D341Med (cell line): ENCODE data around the gene ITIH1.

Source experiments
- DNase-seq: peaks from one replicate; pipeline ENCODE4 v3.0.0; 2012; ENCODE audit warnings: low spot score

ITIH1 gene

DNA sequence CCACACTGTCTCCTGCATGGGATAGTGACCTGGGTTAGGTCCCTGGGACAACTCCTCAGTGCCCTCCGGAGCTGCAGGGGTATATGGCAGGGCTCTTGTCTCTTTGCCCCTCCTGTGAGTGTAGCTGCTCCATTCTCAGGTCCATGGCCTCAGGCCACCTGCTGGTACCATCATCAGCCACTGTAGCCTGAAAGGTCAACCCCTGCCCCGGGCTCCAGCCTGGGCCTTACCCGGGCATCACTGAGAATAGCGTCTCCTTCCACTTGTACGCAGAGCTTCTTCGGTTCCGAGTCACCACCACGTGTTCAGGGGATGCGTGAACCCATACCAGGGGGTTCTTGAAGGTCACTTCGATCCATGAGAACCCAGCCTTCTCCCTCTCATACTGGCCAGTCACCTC is 39.3 kb downstream of the ITIH1 start:
- no peak for DNase-seq

DNA sequence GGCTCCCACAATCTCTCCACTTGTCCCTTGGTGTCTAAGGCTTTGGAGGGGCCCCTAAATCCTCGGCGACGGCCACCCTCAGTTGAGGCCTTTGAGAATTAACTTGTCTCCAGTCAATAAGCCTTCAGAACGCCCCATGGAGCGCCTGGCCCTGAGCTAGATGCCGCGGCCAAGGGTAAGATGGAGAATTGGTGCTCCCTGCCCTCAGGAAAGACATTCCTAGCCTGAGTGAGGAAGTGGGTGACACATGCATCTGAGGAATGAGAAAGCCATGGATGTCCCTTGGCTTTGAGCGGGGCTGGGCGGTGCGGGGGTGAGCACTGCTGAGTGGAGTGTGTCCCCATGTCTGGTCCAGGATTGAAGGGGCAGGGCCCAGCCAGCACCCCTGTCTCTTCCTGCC is 39.8 kb downstream of the ITIH1 start:
- DNase-seq: no peak

DNA sequence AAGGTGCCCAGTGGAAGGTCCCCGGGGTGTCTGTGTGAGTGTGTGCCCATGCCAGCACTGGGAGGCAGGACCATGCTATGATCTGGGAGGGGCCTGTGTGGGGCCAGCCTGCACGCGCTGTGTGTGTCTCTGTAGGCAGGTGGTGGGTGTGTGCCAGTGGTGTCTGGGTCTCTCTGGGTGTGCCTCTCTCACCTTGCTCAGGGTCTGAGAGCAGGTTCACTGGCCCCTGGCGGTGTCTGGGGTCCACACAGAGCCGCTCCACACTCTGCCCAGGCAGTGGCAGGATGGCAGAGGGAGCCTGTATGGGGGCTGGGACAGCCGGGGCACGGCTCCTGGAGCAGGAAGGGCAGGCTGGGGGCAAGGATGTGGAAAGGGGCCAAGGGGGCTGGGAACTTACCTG is 40.5 kb downstream of the ITIH1 start:
- DNase-seq: no peak

DNA sequence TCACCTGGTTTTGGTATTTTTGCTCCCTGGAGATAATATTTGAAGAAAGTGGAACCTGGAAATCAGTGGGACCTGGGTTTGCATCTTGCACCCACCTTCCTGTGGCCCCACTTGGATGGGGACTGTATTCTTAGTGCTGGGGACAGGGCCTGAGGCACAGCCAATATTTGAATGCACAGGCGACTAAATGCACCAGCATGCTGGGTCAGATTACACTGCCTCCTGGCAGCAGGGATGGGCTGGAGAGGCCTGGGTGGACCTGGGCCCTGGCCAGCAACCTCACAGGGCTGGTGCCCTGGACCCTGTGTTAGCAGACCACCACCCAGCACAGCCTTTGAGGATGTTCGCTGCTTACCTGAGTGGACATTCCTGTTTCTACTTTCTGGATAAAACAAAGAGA is 42.5 kb downstream of the ITIH1 start:
- DNase-seq: no peak

DNA sequence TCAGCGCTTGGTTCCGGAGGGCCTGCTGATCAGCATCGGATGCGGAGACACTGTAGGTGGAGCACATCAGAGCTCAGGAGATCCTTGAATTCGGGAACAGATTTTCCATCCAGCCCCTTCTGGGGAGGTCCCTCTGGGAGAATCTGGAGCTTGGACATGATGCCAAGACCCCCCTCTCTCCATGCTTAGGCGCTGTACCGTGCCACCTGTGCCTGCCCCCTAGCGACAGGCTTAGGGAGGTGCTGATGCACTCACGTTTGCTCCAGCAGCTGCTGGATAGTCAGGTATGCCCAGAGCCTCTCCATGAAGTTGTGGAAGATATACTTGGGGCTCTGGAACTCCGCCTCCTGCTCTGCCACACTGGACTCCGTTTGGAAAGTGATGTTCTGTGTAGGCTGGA is 43.3 kb downstream of the ITIH1 start:
- peak; percentile 77 for DNase-seq

DNA sequence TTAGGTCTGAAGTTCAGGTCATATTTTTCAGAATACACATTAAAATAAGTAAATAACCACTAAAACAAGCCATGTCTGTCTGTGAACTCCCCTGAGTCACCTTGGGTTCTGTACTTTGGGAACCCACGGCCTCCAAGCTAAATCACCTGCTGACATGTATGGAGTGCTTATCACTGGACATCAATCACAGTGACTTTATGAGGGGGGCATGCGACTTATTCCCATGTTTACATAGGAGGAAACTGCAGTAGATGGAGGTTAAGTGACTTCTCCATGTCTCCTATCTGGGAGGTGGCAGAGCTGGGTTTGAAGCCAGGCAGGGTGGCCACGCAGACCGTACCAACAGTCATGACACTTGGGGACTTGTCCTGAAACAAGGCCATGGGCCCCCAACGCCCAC is 45.0 kb downstream of the ITIH1 start:
- DNase-seq: no peak

DNA sequence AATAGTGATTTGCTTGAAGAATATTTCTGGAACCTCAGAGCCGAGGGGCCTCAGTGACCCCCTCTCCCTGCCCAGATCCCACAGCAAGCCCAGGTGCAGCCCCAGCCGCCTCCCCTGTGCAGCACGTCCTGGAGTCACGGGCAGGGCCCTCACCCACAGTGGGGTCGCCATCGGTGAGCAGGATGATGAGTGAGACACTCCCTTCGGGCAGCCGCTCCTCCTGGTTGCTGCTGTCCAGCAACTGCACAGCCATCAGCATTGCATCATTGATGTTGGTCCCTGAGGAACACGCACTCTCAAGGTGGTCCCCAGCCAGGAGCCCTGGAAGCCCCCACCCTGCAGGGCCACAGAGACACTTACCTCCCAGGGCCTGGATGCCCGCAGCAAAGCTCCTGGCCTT is 46.6 kb downstream of the ITIH1 start:
- DNase-seq: no peak

DNA sequence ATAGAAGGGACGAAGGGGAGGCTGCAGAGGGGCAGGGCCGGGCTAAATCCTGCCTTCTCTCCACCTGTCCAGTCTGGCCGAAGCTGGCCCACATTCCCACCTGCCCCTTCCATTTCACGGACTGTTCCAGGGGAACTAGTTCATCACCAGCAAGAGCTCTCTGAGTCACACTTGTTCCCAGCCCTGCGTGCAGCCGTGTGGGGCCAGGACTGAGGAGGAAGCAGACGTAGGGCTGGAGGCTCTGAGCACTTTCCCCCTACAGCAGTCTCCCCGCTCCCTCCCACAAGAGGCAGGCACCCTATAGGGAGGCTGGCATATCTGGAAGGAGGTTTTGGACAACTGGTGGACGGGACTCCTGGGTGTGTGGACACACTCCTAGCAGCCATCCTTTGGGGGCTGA is 50.0 kb downstream of the ITIH1 start:
- DNase-seq: no peak

DNA sequence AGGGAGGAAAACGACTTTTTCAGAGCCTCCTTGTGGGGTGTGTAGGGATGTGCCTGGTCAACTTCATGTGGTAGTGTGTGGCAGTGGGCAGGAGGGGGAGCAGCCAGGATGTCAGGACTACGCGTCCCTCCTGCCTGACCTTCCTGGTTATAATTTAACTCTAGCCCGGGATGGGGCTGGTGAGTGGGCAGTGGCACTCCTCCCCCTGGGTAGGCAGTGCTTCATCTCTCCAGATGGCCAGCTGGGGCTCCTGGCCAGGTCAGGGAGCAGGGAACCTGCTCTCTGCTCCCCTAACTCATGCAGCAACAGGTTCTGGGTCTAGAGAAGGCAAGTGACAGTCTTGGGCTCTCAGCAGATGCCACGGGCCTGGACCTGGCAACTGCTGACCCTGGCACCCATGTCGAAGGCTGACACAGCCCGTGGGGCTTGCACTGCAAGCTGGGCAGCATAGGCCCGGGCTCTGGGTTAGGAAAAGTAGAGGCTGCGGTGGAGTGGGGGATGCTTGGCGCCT is 50.5 kb downstream of the ITIH1 start:
- DNase-seq: no peak

DNA sequence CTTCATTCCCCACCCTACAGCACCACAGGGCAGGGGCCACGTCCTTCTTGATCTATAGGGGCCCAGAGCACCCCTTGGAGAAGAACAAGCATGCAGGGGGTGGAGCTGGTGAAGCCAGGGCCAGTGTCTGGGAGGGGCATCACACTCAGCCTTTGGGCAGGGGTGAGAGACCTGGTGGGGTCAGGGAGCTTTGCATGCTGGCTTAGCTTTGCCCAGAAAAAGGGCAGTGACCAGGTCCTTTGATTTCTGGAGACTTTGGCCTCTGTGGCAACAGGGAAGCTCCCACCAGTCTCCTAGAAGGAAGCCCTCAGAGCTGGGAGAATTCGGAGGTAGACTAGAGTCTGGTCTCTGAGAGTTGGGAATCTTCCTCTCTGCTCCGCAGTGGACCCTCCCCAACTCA is 52.1 kb downstream of the ITIH1 start:
- no peak for DNase-seq

DNA sequence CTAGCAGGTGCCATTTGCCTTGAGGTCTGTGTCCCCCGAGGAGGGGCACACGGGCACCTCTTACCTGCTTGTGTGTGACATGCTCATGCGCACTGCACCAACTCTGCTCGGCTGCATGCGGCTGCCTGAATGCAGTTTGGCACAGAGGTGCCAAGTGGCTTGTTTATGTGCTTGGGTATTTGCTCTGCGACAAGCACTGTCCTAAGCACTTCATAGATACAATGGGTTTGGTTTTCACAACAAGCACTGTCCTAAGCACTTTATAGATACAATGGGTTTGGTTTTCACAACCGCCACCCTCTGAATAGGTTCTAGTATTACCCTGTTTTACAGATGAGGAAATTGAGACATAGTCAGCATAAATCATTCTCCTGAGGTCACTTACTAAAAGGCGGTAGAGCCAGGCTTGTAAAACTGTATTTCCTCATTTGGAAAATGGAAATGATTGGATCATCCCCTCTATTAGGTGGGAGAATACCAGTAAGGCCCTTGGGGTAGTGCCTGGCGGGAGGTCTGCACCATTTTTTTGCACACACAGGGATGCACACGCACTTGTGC is 52.6 kb downstream of the ITIH1 start:
- DNase-seq: no peak

DNA sequence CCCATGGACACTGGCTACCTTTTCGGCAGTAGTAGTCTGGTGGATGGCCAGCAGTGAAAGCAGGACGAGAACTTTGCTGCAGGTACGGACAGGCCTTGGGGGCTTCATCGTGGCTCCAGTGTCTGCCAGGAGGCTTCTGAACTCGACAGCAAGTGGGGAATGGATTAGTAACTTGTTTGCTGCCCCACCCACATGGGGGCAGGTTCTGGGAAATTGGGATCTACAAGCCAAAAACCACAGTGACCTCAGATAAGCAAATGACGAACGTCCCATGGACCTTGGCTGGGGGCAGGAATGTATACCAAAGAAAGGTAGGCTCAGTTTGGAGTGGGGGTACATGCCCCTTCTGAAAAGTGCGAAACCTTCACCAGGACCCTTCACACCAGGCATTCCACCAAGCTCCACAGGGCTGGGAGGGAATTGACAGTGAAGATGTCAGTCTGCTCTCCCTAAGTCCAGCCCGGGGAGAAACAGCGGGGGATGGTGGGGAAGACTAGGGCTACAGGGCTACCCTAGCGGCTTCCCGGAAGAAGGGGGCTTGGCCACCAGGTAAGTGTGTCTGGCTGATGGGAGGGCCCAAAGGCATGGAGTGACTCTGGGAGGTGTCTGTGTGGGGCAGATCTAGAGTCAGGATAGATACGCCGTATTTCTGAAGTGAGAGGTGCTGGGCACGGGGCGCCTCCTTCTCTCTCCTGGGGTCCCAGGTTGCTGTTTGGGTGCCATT is 53.3 kb downstream of the ITIH1 start, which contains the start of gene ITIH4:
ITIH4 (minus strand) TSS at position 138 of the 724 bp plus-strand sequence; CDS start at position 108, 30 bp downstream.
- no peak for DNase-seq

DNA sequence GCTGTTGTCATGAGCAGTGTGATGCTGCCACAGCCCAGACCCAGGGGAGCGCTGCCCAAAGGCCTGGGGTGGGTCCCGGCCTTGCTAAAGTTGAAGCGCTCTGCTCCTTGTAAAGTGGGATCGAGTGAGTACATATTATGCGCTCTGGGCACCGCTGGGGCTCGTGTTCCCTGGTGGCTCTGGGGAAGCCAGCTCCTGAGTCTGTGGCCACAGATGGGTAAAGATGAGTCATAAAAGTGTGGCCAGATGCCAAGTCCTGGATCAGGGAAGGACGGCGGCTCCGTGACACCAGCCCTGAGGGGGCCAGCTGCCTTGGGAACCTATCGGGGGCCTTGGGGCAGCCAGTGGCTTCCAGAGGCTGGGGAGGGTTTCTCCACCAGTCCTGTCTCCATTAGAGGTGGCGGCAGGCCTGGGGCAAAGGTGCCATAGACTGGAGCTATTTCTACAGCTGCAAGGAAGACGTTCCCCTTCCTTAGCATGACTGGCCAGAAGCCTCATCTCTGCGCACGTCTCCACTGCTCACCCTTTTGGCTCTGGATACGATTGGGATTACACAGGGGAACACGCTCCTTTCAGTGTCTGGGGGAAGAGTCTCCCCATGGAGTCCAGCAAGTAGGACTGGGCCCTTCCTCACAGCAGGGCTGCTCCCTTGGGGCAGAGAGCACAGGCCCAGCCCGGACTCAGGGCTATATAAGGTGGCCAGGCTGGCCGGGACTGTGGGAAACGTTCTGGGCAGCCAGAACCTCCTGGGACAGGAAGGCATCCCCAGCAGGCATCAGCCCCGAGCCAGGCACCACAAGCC is 54.3 kb downstream of the ITIH1 start:
- DNase-seq: peak; percentile 54

DNA sequence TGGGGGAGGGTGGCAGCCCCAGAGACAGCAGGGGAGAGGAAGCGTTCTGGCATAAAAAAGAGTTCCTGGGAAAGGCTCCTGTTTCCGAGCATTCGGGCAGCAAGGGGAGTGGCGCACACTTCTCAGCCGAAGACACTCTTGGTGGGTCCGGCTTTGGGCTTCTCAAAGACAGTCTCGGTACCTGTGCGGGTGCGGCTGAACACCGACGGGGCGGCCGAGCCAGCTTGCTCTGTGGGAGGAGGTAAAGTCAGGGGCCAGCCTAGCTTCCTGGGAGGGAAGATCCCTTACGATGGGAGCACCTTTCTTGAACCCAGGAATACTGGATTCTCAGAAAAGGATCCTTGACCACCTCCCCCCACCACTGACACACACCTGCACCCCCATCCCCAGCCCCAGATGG is 55.8 kb downstream of the ITIH1 start:
- DNase-seq: no peak

DNA sequence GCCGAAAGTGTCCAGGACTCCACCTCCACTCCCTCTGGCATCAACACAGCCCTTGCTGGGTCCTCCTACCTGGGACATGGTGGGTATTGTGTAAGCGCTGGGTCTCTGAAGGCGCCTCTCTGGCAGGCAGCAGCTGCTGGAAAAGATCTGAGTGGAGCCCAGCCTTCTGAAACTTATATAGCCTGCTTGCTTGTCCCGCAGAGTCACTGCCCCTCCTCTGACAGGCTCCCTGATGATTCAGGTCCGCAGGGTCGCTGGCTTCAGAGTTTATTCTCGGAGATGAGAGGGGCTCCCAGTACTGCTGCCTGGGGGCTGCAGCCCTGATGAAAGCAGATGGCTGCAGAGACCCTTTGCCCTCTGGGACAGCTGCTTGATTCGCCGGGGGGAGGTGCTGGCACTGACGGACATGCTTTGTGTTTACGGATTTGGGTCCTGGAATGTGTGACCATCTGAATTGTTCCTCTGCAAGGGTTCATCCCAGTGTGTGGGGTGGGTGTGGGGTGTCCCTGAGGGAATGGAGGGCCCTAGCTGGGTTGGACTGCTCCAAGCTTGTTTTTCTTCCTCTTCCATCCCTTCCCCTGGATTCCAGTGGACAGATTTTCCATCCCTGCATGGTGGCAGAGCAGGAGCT is 57.6 kb downstream of the ITIH1 start, which contains the start of gene MUSTN1:
MUSTN1 (minus strand) TSS at position 149 of the 631 bp plus-strand sequence; CDS start at position 78, 71 bp downstream.
- DNase-seq: no peak

DNA sequence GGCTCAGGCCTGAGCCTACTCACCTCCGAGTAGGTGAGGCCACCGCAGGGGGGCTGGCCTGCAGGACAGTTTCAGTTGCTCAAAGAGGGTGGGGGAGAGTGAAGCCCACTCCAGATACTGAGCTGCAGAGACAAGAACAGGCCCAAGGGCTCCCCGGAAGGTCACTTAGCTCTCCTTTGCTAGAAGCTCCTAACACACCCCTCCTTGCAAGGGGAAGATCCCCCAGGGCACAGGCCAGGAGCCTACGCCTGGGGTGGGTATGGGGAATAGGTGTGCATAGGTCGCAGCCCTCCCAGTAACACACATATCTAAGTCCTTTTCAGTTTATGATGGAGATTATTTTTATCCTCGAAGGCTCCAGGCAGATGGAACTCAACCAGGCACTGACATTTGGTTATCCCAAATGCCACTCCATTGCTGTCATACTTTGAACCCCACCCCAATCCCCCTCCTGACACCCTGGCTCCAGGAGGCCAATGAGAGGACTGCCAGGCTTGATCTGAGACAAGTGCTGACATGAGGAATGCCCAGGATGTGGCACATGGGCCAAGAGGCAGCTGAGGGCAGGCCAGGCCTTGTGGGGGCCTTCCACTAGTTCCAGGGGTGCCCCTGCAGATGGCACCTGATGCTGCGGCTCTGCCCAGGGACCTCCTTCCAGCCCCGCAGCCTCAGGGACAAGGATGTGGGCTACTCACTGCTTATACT is 58.5 kb downstream of the ITIH1 start:
- no peak for DNase-seq

DNA sequence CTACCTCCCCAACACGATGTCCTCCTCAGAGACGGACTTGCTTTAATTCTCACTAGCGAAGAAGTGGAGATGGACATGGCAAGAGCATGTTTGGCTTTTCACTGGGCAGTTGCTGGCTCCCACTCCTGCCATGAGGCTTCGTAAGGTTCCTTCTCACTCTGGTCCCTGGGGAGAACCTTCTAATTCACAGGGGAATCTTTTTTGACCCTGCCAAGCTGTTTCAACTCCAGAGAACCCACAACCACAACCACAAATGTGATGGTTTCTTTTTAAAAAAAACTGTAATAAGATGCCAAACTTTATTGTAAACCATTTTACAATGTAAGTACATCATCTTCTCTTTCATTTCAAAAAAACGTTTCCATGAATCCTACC is 59.1 kb downstream of the ITIH1 start:
- DNase-seq: no peak

DNA sequence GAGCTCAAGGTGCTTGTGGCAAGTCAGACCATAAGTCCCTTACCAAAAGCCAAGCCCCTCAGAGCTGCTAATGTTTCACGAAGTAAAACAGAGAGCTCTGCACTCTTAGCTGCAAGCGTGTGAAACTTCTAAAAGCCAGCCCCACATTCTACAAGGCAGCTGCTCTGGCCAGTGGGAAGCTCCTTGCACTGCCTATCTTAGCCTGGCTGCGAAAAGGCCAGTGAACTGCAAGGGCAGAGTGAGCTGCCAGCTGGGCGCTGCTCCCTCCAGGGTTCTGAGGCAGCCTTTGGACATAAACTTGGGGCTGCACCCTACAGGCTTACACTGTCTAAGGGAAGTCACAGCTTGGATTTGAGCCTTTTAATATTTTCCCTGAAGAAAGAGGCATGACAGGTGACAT is 59.6 kb downstream of the ITIH1 start:
- DNase-seq: no peak

DNA sequence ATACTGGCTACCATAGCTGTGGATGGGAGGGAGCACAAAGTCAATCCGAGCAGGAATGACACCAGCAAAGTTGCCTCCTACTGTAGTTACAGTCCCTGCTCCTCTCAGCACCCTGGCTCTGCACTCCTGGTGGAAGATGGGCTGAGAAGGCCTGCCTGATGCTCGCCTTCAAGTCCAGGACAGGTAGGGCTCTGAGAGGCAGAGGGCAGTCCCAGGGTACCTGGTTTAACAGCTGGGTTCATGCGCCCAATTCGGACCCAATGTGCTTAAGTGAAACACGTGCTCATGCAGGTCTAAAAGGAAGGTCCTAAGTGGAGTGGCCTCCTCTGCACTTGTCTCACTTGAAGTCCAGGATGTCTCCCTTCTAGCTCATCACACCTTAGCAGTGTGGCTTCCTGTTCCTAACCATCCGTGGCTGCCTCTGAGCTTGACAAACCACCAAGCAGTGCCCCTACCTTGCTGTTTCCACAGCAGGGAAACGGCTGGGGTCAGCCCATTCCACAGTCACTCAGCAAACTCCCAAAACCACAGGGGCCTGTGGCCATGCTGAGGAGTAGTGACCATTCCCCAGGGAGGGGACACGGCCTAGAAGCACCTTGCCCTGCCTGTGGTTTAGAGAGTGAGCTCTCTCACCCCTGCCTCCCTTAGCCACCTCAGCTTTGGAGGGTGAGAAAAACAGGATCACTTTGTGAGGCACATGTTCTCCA is 61.3 kb downstream of the ITIH1 start:
- DNase-seq: no peak

DNA sequence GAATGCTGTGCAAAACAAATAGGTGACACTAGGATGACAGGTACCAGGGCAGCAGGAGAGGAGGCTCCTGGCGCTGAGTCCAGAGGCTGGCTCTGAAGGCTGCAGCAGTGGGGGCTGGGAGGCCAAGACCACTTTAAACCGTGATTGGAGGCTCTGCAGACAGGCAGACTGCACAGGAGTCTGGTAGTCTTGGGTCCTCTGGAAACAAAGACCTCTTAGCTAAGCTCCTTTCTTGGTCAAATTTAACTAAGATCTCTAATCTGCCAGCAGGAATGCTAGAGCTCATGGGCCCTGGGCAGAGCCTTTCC is 61.8 kb downstream of the ITIH1 start:
- DNase-seq: no peak

DNA sequence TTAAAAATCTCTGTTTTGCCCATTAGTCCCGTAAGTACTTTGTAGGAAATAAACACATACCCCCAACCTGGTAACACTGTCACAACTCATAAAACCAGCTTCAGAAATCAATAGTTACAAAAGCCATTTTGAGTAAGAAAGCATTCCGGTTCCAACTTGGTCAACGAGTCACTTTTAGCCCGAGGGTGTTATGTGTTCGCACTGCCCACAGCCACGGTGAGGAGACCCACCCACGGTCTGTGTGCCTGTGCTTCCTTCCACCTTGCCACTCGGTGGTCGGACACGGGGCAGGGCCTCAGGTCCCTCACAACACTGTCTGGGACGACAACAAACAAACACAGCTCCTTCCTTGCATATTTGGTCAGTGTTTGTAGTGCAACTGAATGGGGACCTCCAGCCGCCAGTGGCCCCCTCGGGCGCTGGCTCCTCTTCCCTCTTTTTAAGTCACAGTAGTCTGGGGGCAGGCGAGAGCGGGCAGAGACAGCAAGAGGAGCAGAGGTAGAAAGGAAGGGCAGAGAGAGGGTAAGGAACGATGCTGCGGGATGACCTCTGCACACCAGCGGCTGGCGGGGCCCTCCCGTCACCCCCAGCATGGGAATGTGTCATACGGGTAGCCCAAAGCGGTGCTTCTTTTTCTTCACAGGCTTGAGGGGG is 62.6 kb downstream of the ITIH1 start:
- no peak for DNase-seq
